ENCODE results near the gene DDA1. TPM values are rescaled to one million over a fixed set of nuclear protein-coding genes. Genes with fewer than 3 reads are reported as not detected.

Gene DDA1
- total and polyA plus RNA-seq, 8 donors: 2.2 to 63.7 (median 39.4) TPM

DNA sequence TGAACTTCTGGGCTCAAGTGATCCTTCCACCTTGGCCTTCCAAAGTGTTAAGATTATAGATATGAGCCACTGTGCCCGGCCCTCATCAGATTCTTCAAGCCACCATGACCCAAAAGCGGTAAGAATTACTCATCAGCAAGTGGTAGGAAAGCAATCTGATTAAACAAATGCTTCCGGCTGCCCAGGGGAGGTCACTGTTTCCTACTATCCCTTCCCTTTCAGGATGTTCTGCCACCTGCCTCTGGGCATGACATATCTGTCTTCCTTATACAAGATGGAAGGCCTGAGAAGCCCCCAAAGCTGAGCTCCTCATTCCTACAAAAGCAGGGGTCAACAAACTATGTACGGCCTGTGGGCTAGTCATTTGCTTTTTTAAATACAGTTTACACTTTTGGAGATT, 13.1 kb upstream of the DDA1 start:
- no peak for TF ChIP-seq POLR2AphosphoS5 (IDR thresholded peaks at IDR 0.05)
- no peak for TF ChIP-seq CTCF (IDR thresholded peaks at IDR 0.05)
- no peak for TF ChIP-seq POLR2A (IDR thresholded peaks at IDR 0.05)
- no peak for TF ChIP-seq EP300 (IDR thresholded peaks at IDR 0.05)
- Histone ChIP-seq H3K9me3 (peaks cover 0 to 5% (median 0%) of the 10 kb centered on the region in 4 donors), H3K27me3 (no peaks in the 10 kb centered on the region), H3K4me1 (peaks cover 0 to 37% (median 24%) of the 10 kb centered on the region in 4 donors), H3K4me3 (no peak overlapping the region), H3K27ac (no peak overlapping the region), H3K36me3 (peaks cover 0 to 41% (median 24%) of the 10 kb centered on the region in 4 donors)
- 43 to 60% (median 51%) methylated on average over 4 of the region's 4 CpGs for WGBS, 5 donors
- intact Hi-C loops (cut with DNase I; ENCODE audit: low total_unique reads): no loop called here
- DNase-seq: no peak

DNA sequence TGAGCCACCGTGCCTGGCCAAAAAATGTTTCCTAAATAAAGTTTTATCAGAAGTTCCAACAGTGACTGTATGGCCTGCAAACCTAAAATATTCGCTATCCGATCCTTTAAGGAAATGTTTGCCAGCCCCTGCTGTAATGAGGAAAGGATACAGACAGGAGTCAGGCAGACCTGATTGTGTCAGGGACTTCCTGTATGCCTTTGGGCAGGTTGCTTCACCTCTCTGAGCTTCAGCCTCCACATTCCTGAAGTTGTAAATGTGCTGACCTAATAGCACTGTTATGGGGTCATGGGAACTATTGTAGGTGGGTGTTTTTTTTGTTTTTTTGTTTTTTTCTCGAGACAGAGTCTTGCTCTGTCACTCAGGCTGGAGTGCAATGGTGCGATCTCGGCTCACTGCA, 12.4 kb upstream of the DDA1 start:
- Histone ChIP-seq H3K4me3 (no peak overlapping the region), H3K27me3 (no peaks in the 10 kb centered on the region), H3K36me3 (peaks cover 0 to 44% (median 24%) of the 10 kb centered on the region in 4 donors), H3K4me1 (peaks cover 0 to 41% (median 25%) of the 10 kb centered on the region in 4 donors), H3K27ac (no peak overlapping the region), H3K9me3 (peaks cover 0 to 5% (median 0%) of the 10 kb centered on the region in 4 donors)
- DNase-seq: no peak
- 83 to 94% (median 92%) methylated on average over 6 of the region's 6 CpGs for WGBS, 5 donors
- intact Hi-C loops (cut with DNase I; ENCODE audit: low total_unique reads): no loop called here
- no peak for TF ChIP-seq POLR2A (IDR thresholded peaks at IDR 0.05)
- TF ChIP-seq EP300 (IDR thresholded peaks at IDR 0.05): no peak
- TF ChIP-seq CTCF (IDR thresholded peaks at IDR 0.05): no peak

DNA sequence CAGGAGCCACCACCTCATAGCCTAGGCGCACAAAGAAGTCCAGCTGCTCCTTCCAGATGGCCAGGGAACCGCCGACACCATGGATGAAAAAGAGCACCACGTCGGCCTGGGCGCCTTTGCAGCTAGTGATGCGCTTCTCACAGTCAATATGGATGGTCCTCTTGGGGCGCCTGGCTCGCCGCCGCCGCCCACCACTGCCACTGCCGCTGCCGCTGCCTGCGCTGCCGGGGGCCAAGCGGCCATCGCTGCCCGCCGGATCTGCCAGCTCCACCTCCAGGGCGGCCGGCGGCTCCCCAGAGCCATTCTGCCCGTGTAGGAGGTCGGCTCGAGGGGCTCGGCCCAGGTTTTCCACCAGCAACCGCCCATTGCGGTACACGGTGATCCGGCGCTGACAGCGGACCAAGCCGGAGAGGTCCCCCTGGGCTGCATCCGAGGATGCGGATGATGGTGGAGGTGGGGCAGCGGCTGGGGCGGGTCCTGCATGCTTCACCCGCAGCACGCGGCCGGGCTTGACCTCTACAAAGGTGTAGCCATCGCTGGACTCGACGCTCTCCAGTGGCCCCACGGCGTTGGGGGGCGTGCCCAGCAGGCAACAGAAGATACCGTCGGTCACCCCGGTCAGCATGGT, 8.3 kb upstream of the DDA1 start:
- Histone ChIP-seq H3K27ac (no peak overlapping the region), H3K9me3 (peaks cover 0 to 5% (median 0%) of the 10 kb centered on the region in 4 donors), H3K36me3 (peaks cover 0 to 30% (median 17%) of the 10 kb centered on the region in 4 donors), H3K27me3 (no peaks in the 10 kb centered on the region), H3K4me1 (peaks cover 9 to 55% (median 44%) of the 10 kb centered on the region in 4 donors), H3K4me3 (no peak overlapping the region)
- intact Hi-C loops (cut with DNase I; ENCODE audit: low total_unique reads): no loop called here
- no peak for TF ChIP-seq POLR2A (IDR thresholded peaks at IDR 0.05)
- TF ChIP-seq POLR2AphosphoS5 (IDR thresholded peaks at IDR 0.05): no peak
- TF ChIP-seq CTCF (IDR thresholded peaks at IDR 0.05): no peak
- TF ChIP-seq EP300 (IDR thresholded peaks at IDR 0.05): no peak
- no peak for DNase-seq
- WGBS, 5 donors: 86 to 96% (median 94%) methylated on average over 7 to 51 of the region's 51 CpGs

- peaks cover 0 to 30% (median 17%) of the 10 kb centered on the region in 4 donors for H3K36me3 ChIP-seq
- intact Hi-C loops (cut with DNase I; ENCODE audit: low total_unique reads): no loop called here
- peaks cover 0 to 5% (median 0%) of the 10 kb centered on the region in 4 donors for H3K9me3 ChIP-seq
- TF ChIP-seq POLR2A (IDR thresholded peaks at IDR 0.05) (no peak), CTCF (IDR thresholded peaks at IDR 0.05) (no peak), EP300 (IDR thresholded peaks at IDR 0.05) (no peak), POLR2AphosphoS5 (IDR thresholded peaks at IDR 0.05) (no peak)
- H3K4me1 ChIP-seq: peaks cover 21 to 70% (median 57%) of the 10 kb centered on the region in 4 donors
- WGBS, 5 donors: 11 to 44% (median 15%) methylated on average over 4 to 29 of the region's 29 CpGs
- no peak for DNase-seq
- H3K4me3 ChIP-seq: peak overlapping the region; percentile 61 to 89 (median 72)
- H3K27me3 ChIP-seq: no peaks in the 10 kb centered on the region
- H3K27ac ChIP-seq: peak overlapping the region; percentile 66 to 92 (median 90)
Observed at GRCh38 chr19:17302391-17303166, 6.8 kb upstream of the DDA1 start.
